ENCODE results near the gene GLP2R.

The GLP2R gene

DNA sequence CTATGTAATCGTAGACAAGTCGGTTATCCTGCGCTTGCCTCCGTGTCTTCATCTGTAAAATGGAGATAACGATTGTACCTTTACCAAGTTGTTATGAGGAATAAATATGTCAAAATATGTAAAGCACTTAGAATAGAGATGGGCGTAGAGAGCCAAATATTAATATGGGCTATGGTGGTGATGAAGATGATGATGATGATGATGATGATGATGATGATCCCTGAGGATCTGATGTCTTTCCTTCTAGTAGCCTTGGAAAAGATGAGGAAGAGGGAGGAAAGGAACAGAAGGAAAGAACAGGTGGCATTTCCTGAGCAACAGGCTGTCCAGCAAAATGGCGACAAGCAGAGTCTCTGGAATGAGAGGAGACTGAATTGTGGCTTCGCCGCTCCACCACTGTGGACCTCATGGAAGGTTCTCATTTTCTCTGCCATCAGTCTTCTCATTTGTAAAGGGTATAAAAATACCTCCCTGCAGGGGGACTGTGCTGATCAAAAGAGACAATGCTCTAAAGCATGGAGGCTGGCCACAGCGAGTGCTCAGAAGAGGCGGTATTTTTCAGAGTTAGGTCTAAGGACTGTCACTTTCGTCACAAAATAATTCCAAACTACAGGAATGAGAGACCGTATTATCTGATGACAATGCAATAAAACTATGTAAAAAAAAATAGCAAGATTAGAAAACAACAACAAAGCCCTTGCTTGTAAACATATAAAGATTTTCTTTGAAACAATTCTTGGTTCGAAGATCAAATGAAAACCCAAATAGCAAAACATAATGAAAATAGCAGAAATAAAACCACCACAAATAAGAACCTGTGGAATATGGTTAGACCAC lies 96.5 kb downstream of the GLP2R start:
- DNase-seq (ENCODE audit: low spot score): no peak

DNA sequence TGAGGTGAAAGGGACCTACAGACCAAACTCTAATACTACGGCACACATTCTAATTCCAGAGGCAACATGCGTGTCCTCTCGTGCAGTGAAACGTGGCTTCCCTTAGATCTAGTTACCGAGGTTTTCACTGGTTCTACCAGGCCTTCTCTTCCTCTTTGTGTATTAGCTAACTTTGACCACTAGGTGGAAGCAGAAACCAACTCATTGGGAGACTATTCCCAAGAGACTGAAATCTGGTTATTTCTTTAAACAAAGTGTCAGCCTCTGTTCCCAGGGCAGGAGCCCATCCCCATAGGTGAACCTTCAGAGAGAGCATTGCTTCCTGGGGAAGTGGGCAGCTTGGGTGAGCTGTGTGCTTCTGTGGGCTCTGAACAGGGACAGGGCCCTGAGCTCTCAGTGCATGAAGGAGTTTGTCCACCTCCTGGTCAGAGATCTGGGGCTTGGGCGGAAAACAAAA lies 99.0 kb downstream of the GLP2R start:
- DNase-seq (ENCODE audit: low spot score): peak; percentile 69

DNA sequence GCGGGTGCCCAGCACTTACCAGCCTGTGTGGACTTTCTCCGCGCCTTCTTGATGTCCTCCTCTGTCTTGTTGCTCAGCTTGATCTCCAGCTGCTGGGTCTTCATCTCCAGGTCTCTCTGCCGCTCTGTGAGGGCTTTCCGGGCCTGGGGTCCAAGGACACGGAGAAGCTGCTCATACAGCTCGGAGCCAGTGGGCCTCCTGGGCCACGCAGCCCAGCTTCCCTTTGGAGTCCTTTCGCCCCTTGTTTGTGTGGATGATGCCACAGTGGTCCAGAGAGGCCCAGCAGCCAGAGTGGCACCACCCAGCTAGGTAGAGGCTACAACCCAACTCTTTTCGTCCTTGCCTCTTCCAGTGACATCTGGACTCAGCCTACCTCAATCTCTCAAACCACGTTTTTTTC lies 99.7 kb downstream of the GLP2R start:
- peak; percentile 49 for DNase-seq (ENCODE audit: low spot score)

DNA sequence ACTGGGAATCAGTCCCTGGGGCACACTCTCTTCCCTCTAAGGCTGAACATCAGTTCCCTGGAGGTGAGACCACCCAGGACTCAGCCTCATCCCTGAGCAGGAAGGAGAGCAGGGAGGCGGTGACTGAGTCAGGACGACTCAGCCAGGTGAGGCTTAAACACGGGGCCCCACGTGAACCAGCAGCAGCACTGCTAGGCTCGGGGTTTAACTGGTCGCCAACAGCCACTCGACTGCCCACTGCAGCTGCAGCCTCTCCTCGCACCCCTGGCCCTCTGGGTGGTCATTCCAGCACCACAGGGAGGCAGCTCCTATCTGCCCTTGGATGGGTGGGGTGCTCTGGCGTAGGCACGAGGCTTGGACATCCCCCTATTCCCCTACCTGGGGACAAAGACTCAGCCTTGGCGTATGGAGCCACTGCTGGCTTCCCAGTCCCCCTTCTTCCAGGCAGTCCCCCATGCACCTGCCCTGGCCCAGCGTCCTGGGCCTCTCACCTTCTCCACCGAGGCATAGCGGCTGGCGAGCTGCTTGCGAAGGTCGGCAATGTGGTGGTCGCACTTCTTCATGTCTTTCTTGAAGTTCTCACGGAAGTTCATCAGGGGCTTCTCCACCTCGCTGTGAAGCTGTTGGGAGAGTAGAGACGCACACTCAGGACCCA lies 100.6 kb downstream of the GLP2R start:
- DNase-seq (ENCODE audit: low spot score): no peak

DNA sequence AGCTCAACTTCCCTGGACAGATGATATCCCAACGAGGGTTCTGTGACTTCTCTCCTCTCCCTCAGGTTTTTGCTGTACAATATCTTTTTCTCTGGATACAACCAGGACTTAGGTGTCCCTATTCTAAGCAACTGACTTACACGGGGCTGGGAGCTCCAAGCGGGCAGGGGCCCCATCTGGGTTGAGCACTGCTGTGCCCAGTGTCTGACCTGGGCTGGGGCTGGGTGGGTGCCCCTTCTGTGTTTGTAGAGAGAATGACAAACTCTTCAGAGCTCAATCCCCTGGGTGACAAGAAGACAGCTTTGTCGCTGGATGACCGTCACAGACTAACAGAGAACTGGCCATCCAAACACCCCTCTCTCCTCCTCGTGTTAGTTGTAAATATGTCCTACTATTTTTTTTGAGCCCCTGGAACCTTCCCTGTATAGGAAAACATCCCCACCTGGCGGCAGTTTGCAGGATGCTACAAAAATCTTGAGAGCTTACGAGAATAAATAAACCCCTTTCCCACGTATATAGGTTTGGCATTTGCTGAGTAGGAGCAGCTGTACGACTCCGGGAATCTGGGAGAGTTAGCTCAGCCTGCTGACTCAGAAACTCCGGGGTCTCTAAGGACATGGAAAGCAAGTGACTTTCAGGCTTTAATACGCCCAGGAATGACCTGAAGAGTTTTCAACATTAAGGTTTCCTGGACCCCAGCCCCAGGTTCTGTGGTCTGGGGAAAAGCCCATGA lies 103.0 kb downstream of the GLP2R start:
- DNase-seq (ENCODE audit: low spot score): peak; percentile 67

DNA sequence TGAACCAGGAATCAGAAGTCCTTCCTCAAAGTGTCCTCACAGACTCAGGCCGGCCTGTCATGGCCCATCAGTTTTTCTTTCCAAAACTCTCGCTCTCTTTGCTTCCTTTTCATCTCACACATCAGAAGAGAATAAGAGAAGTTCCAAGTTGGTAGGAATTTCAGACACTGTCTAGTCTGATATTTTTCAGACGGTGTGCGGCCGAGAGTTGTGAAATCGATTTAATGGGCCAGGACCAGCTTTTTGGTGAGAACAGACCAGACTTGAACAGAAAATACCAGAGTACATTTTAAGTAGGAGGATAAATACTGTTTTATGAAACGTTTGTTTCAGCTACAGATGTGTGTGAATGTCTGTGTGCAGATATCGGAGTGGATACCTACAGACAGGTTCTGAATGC lies 104.1 kb downstream of the GLP2R start:
- DNase-seq (ENCODE audit: low spot score): no peak

DNA sequence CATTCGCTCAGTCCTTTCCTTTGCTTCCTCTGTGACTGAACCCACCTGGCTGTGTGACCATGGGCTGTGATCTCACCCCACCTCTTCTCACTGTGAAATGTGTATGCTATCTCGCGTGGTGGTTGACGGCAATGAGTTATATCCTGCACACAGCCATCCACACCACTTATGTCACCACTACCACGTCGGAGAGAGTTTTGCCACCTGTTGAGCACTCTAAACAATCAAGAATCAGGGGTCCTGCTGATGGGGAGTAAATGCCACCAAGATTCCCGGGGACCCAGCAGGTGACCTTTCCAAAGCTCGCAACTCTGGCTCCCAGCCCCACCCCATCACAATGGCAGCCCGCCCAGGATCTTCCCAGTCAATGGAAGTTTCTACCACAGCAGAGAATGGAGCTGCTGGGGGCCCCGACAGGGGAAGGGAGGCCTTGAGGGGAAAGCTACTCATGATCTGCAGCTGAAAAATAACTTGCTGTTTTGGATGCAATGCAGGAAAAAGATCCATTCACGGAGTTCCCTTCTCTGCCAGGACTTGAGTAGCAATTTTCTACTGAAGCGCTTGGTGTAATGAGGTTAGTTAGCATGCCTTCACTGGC lies 105.5 kb downstream of the GLP2R start:
- DNase-seq (ENCODE audit: low spot score): no peak

DNA sequence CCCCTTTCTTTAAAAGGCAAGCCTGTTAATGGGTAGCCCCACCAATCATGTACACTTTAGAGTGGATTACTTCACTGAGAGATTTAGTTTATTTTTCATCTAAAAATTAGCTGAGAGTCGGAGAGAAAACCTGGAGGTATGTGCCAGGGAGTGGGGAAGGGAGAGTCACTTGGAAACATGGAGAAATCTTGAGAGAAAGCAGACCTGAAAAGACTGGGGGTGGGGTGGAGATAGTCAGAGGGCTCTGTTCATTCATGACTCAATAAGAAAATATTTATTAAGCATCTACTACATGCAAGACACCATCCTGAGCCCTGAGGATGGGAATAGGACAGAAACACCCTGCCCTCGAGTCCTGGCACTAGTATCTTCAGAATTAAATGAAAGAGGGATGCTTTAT lies 106.8 kb downstream of the GLP2R start:
- no peak for DNase-seq (ENCODE audit: low spot score)

DNA sequence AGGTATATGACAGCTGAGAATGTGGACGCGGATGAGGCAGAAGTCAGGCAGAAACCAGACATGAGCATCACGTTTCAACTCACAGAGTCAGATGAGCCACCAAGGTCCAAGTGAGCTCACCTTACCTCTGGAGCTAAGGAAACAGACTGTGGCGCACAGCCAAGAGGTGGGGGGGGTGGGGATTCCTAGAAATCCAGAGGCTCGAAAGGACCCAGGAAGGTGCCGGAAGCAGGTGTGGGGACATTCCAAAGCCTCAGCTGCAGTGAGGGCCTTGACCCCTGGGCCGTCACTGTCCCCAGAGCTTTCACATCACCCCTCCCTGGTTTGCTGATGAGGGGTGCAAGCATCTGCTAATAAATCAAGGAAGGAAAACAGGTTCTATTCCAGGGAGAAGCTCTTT lies 108.6 kb downstream of the GLP2R start:
- DNase-seq (ENCODE audit: low spot score): no peak

DNA sequence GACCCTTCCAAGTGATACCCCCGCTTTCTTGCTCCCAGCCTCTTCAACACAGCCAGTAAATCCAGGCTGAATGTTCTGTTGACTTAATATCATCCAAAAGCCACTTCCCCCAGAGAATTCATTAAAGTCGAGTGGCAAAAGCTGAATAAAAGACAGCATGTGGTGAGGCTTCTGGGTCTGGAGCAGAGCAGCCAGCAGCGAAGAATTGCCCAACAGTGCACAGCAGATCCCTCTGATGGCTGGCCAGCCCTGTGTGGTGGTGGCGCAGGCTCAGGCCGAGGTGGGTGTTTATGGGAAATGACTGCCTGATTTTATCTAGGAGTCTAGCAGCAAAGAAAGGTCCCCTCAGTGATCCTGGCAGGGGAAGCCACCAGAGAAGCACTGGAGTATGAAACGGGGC lies 109.7 kb downstream of the GLP2R start:
- no peak for DNase-seq (ENCODE audit: low spot score)

DNA sequence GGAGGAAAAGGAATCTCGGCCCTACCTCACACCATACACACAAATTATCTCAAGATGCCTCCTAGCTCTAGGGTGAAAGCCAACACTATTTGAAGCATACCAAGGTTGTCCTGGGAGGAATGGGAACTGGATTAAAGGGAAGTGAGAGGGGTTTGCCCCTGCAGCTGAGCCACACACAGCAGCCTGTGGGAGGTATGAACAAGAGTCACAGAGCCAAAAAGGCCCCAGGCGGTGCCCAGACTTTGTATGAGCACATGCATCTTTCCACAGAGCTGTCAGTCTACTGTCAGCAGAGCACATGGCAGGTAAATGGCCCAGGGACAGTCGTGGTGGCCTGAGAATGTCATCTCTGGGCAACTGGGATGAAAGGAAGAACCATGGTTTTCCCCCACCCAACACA lies 110.4 kb downstream of the GLP2R start:
- DNase-seq (ENCODE audit: low spot score): no peak

DNA sequence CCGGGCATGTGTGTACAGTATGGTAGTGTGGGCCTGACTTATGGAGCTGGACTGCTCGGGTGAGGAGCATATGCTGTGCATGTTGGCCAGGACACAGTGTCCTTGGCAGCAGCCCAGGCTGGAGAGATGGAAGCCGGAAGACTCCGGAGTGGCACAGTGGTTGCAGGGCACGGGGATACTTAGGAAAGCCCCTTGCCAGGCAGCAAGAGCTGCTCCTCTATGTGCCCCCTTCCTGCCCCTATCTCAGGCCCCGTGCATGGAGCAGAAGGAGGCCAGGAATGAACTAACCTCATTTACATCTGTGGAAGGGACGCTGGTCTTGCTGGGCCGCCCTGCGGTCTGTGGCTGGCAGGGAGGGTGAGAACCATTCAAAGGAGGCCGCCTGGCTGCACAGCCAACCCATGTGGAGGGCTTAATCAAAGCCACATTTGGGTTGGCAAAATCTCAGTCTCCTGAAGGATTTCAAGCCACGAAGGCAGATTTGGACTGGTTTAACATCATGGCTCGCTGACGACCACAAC lies 111.6 kb downstream of the GLP2R start:
- DNase-seq (ENCODE audit: low spot score): no peak

DNA sequence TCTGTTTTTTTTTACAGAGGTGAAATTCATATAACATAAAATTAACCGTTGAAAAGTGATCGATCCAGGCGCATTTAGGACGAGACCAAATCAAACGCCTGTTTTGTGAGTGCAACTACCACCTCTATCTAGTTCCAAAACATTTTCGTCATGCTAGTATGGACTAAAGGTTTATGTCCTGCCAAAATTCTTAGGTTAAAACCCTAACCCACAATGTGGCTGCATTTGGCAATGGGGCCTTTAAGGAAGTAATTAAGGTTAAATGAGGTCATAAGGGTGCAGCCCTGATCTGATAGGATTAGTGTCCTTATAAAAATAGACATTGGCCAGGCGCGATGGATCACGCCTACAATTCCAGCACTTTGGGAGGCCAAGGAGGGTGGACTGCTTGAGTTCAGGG lies 112.2 kb downstream of the GLP2R start:
- no peak for DNase-seq (ENCODE audit: low spot score)

DNA sequence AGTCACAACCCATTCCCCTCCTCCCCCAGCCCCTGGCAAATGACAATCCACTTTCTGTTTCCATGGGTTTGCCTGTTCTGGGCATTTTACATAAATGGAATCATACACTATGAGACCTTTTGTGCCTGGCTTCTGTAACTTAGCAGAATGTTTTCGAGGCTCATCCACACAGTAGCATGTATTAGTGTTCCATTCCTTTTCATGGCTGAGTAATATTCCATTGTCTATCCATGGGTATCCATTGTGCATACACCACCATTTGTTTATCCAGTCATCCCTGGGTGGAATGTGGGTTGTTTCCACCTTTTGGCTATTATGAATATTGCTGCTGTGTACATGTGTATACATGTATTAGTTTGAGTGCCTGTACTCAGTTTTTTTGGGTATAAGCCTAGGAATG lies 113.0 kb downstream of the GLP2R start:
- DNase-seq (ENCODE audit: low spot score): no peak

DNA sequence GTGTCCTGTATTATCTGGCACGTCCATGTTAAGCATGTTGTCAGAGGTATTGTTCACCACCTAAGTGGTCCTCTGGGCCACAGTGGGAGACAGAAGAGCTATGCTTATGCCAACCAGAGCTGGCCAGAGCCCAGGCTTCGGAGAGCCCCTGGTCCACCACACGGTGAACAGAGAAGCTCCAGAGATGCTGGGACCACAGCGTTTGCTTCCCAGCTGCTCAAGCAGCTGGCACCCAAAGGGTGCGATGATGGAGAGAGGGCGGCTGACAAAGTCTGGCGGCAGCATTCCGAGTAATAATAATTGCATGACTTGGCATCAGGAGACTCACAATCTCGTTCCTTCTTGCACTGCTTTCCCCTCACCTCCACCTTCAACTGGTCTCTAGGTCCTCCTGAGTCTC lies 115.1 kb downstream of the GLP2R start:
- no peak for DNase-seq (ENCODE audit: low spot score)

DNA sequence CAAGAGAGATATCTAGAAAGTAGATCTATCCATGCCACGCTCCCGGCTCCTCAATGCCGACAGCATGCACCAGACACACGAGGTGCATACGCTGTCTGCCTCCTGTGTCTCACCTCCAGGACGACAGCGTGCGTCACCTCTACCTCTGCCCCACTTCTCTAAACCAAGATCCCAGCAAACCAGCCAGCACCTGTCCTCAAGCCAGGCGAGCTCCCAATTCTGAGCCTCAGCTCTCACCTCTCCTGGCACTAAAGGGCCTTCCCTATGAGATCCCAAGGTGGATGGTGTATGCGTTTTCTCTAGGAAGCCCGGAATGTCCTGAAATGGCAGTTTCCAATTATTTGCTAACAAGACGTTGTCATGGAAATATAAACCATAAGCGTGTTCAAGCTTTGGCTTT lies 115.6 kb downstream of the GLP2R start:
- DNase-seq (ENCODE audit: low spot score): no peak

All from ecto neural progenitor cell (in vitro differentiated cells).